DND-41 (cell line): ENCODE measurements around the gene NFIB.

Experiments used
- CTCF ChIP-seq: IDR thresholded peaks from 2 replicates; pipeline ENCODE4 v1.5.1; 2012; ENCODE audit warnings: borderline replicate concordance, low read length, moderate library complexity, mild to moderate bottlenecking; ENCODE audit not compliant: poor library complexity, severe bottlenecking; ENCODE audit errors: extremely low read depth
- EZH2 ChIP-seq: IDR thresholded peaks from 3 replicates; pipeline ENCODE4 v1.6.1; 2012; ENCODE audit warnings: borderline replicate concordance, low read depth, mild to moderate bottlenecking, moderate library complexity, low read length, inconsistent platforms; ENCODE audit not compliant: severe bottlenecking

GRCh38 chr9:14081745-14082144, 232.2 kb downstream of the NFIB start:
- TF ChIP-seq CTCF (no peak), EZH2 (no peak)
